NCI-H510A treated with DMSO at 0.1 percent for 48 hours (cell line): Measurements from ENCODE around the gene DDX27.
"Not testable (repeated sequence)": the region's sequence is repeated elsewhere in the genome, so short reads cannot be mapped to it uniquely, and the experiment has no call there.

Experiments used
- DNase-seq: peaks from one replicate; lab custom pipeline; 2025; lab: John Stamatoyannopoulos, UW

DDX27 gene

GRCh38 chr20:49219091-49219923 lies at the start of gene DDX27:
Gene DDX27, plus strand, starts transcription at chr20:49219416. Its CDS starts 33 bp downstream, at chr20:49219449.
- DNase-seq = peak; percentile 96

- DNase-seq = no peak
These were observed 49.7 kb upstream of the DDX27 start for GRCh38 chr20:49169547-49169946.

GRCh38 chr20:49170714-49171113 lies 48.5 kb upstream of the DDX27 start:
- DNase-seq = no peak

GRCh38 chr20:49171909-49172308 lies 47.3 kb upstream of the DDX27 start:
- no peak for DNase-seq

GRCh38 chr20:49172413-49172812 lies 46.8 kb upstream of the DDX27 start:
- no peak for DNase-seq

GRCh38 chr20:49174183-49174582 lies 45.0 kb upstream of the DDX27 start:
- no peak for DNase-seq

- DNase-seq = no peak
These were observed 39.6 kb upstream of the DDX27 start for GRCh38 chr20:49179368-49180277.

- no peak for DNase-seq
These were observed 37.8 kb upstream of the DDX27 start for GRCh38 chr20:49181265-49181877.

- no peak for DNase-seq
These were observed 35.8 kb upstream of the DDX27 start for GRCh38 chr20:49183444-49183843.

GRCh38 chr20:49184084-49184501 lies 35.1 kb upstream of the DDX27 start:
- DNase-seq = not testable (repeated sequence)

GRCh38 chr20:49184691-49185070 lies 34.5 kb upstream of the DDX27 start:
- DNase-seq = no peak

- DNase-seq = no peak
These were observed 34.0 kb upstream of the DDX27 start for GRCh38 chr20:49185071-49185761.

GRCh38 chr20:49186535-49187329 lies 32.5 kb upstream of the DDX27 start:
- DNase-seq = peak; percentile 29

- no peak for DNase-seq
These were observed 31.8 kb upstream of the DDX27 start for GRCh38 chr20:49187330-49187850.

- DNase-seq = peak; percentile 86
These were observed 31.2 kb upstream of the DDX27 start, which contains the start of gene STAU1 for GRCh38 chr20:49187851-49188641. Gene STAU1, minus strand, starts transcription at chr20:49188334. Its CDS starts 22,133 bp downstream, at chr20:49166201.

- not testable (repeated sequence) for DNase-seq
These were observed 26.2 kb upstream of the DDX27 start for GRCh38 chr20:49192944-49193518.

GRCh38 chr20:49199729-49200293 lies 19.4 kb upstream of the DDX27 start:
- no peak for DNase-seq

GRCh38 chr20:49203011-49203410 lies 16.2 kb upstream of the DDX27 start:
- DNase-seq = no peak

- DNase-seq = no peak
These were observed 15.5 kb upstream of the DDX27 start for GRCh38 chr20:49203746-49204145.
